H1 (cell line): ENCODE results near the gene METTL1. TPM values are rescaled to one million over a fixed set of nuclear protein-coding genes. Genes with fewer than 3 reads are reported as not detected.

Source experiments
- BACH1 ChIP-seq: IDR thresholded peaks from 2 replicates; pipeline ENCODE4 v1.6.1; 2012; ENCODE audit warnings: low read length, improper control_type of control experiment
- CEBPB ChIP-seq: IDR thresholded peaks from 2 replicates; pipeline ENCODE4 v1.6.1; 2012; ENCODE audit warnings: low read depth, low read length
- CHD1 ChIP-seq: IDR thresholded peaks from 2 replicates; pipeline ENCODE4 v1.6.1; 2012; ENCODE audit warnings: low read depth, low read length, improper control_type of control experiment
- CREB1 ChIP-seq: IDR thresholded peaks from 2 replicates; pipeline ENCODE4 v1.6.1; 2012; ENCODE audit warnings: inconsistent platforms
- CTBP2 ChIP-seq: IDR thresholded peaks from 2 replicates; pipeline ENCODE4 v1.7.0; 2011; ENCODE audit warnings: borderline replicate concordance, mild to moderate bottlenecking, moderate library complexity, mixed read lengths, low read length; ENCODE audit not compliant: insufficient read depth, insufficient read length
- CTCF ChIP-seq, 3 experiments: IDR thresholded peaks; 1 replicate in 2 of 3; 2 replicates in 1 of 3; pipeline versions ENCODE4 v1.5.1 to v1.6.1; 2011; ENCODE audit warnings: low read length in 3 of 3, mild to moderate bottlenecking in 3 of 3, inconsistent platforms in 2 of 3, low read depth in 1 of 3, moderate library complexity in 1 of 3; ENCODE audit not compliant: insufficient read depth in 1 of 3; ENCODE audit errors: control extremely low read depth in 1 of 3
- EP300 ChIP-seq, 2 experiments: IDR thresholded peaks; 1 replicate in 1 of 2; 2 replicates in 1 of 2; pipeline ENCODE4 v1.6.1; 2011 to 2012; ENCODE audit warnings: low read depth in 2 of 2, low read length in 2 of 2, mild to moderate bottlenecking in 2 of 2, borderline replicate concordance in 1 of 2, inconsistent platforms in 1 of 2, moderate library complexity in 1 of 2
- GTF2F1 ChIP-seq: IDR thresholded peaks from 2 replicates; pipeline ENCODE4 v1.6.1; 2012; ENCODE audit warnings: low read depth, low read length, improper control_type of control experiment, borderline replicate concordance
- KDM5A ChIP-seq: fragments of 200-600 bp; IDR thresholded peaks from 2 replicates; pipeline ENCODE4 v1.7.1; 2012; ENCODE audit warnings: mild to moderate bottlenecking, low read length, inconsistent platforms, mixed read lengths
- NANOG ChIP-seq: IDR thresholded peaks from 2 replicates; pipeline ENCODE4 v1.6.1; 2011; ENCODE audit warnings: low read length, low read depth, mild to moderate bottlenecking, inconsistent platforms; ENCODE audit not compliant: insufficient read depth, poor library complexity, severe bottlenecking
- NRF1 ChIP-seq: IDR thresholded peaks from 2 replicates; pipeline ENCODE4 v1.6.1; 2011; ENCODE audit warnings: mild to moderate bottlenecking, low read depth, low read length, improper control_type of control experiment
- POLR2AphosphoS5 ChIP-seq: IDR thresholded peaks from 2 replicates; pipeline ENCODE4 v1.6.1; 2011; ENCODE audit warnings: low read depth, low read length
- RBBP5 ChIP-seq: IDR thresholded peaks from 2 replicates; pipeline ENCODE4 v1.7.1; 2012; ENCODE audit warnings: low read depth, mild to moderate bottlenecking, inconsistent platforms, low read length, moderate library complexity, borderline replicate concordance
- SIN3A ChIP-seq, 2 experiments: IDR thresholded peaks in 1 of 2; conservative IDR thresholded peaks in 1 of 2; 2 replicates each; pipeline ENCODE4 v1.6.1; 2011 to 2012; ENCODE audit warnings: low read length in 2 of 2, improper control_type of control experiment in 1 of 2, low read depth in 1 of 2, mild to moderate bottlenecking in 1 of 2
- SIRT6 ChIP-seq: IDR thresholded peaks from one replicate; pipeline ENCODE4 v1.7.1; 2012; ENCODE audit warnings: low read length, inconsistent platforms
- SIX5 ChIP-seq: IDR thresholded peaks from 2 replicates; pipeline ENCODE4 v1.6.1; 2011; ENCODE audit warnings: mild to moderate bottlenecking, low read depth, low read length
- SP4 ChIP-seq: IDR thresholded peaks from 2 replicates; pipeline ENCODE4 v1.6.1; 2012; ENCODE audit warnings: low read length, inconsistent platforms
- SUZ12 ChIP-seq: fragments of 200-600 bp; sonication (generic); IDR thresholded peaks from 2 replicates; pipeline ENCODE4 v1.6.1; 2012; ENCODE audit warnings: mild to moderate bottlenecking, inconsistent platforms, low read length, moderate library complexity, mixed read lengths
- polyA plus RNA-seq, 7 experiments: library from polyadenylated mRNA; depleted of rRNA in 3 of 7; stranded (reverse) in 5 of 7; unstranded in 2 of 7; fragments of >200 nt in 5 of 7; fragments of 200-250 nt in 2 of 7; gene quantifications; 1 replicate in 5 of 7; 2 replicates in 1 of 7; 4 replicates in 1 of 7; pipeline versions ENCODE4 v1.2.1 to v1.2.3, GENCODE V29; 2011 to 2013; ENCODE audit warnings: missing spikeins in 2 of 7, mixed read lengths in 2 of 7
- total RNA-seq: library from RNA; stranded (reverse); fragmentation: NEBNext Ultra II Directional; extraction: Animal tissue kit (Norgen Biotek cat#: 25700); gene quantifications from 2 replicates; pipeline ENCODE4 v1.2.1, GENCODE V29; 2021
- TF ChIP-seq, protein P1 (sequence below): IDR thresholded peaks from 2 replicates; pipeline ENCODE4 v1.6.1; 2011; ENCODE audit warnings: low read length, improper control_type of control experiment
- TF ChIP-seq, protein P2 (sequence below): IDR thresholded peaks from 2 replicates; pipeline ENCODE4 v1.6.1; 2012; ENCODE audit warnings: inconsistent platforms

The METTL1 gene
- total and polyA plus RNA-seq, 2 of the 8 experiments (the other 6 are each of a cell fraction or from before 2014, with no cell fraction given): 40.5 to 46.0 TPM

DNA sequence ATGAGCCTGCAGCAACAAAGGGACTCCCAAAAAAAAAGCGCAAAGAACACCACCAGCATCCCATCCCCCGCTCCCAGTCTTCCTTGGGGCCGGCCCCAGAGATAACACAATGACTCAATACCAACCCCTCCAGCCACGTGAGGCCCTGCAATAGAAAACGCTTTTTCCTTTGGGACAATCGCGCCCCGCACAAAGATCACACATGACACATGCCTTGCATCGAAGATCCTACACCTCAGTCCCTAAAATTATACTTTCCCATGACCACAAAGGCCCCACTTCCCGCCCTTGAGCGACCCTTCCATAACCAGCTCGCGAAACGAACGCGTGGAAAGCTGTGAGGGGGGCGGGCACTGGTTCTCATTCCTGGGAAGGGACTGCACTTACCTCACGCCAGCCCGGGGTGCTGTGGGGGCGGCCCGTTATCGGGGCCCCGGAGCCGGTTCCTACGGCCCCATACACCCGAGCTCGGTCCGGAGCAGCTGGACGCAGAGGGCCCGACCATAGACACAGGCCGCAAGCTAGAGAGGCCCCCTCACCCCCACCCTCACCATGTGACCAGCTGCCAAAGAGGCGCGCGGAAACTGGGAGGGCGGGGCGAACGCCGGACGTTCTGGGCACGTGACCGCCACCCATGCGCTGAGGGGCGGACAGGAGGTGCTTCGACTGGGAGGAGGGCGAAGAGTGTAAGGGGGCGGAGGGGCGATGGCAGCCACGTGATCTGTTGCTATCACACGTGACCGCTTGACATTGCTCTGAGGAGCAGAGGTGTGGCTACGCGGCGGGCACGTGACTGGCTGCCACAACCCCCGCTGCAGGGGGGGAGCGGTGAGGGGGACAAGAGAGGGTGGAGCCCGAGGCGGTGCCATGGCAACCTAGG is 19.9 kb downstream of the METTL1 start, which contains the start of gene CDK4 (continued):
- TF ChIP-seq CTCF (IDR thresholded peaks at IDR 0.05; ENCODE audit: control extremely low read depth in 1 of 3, insufficient read depth in 1 of 3, low read depth in 1 of 3, low read length in 3 of 3): no peak
- peak; percentile 66; the same call in 1 of the 2 replicates for TF ChIP-seq GTF2F1
- TF ChIP-seq SIRT6: no peak
- TF ChIP-seq CREB1: peak; percentile 80
- TF ChIP-seq RBBP5: no peak
- TF ChIP-seq KDM5A: no peak
- no peak for TF ChIP-seq SUZ12
- TF ChIP-seq POLR2AphosphoS5: no peak
- TF ChIP-seq CEBPB: no peak
- TF ChIP-seq SP4: peak; percentile 97
- TF ChIP-seq CHD1: 0 out of 2 replicates have a peak, but pooled peaks have one; percentile 54
- no peak for TF ChIP-seq SIX5
- TF ChIP-seq NANOG: no peak
- no peak for TF ChIP-seq BACH1
- peak in 1 of 2 experiments; percentile 76; a peak in 1 of 3 replicates for TF ChIP-seq EP300 (IDR thresholded peaks at IDR 0.05; ENCODE audit: borderline replicate concordance in 1 of 2, low read depth in 2 of 2, low read length in 2 of 2)
- TF ChIP-seq NRF1: peak; percentile 29; the same call in 1 of the 2 replicates
- TF ChIP-seq, protein P1, sequence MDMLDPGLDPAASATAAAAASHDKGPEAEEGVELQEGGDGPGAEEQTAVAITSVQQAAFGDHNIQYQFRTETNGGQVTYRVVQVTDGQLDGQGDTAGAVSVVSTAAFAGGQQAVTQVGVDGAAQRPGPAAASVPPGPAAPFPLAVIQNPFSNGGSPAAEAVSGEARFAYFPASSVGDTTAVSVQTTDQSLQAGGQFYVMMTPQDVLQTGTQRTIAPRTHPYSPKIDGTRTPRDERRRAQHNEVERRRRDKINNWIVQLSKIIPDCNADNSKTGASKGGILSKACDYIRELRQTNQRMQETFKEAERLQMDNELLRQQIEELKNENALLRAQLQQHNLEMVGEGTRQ: peak; percentile 100
- TF ChIP-seq, protein P2, sequence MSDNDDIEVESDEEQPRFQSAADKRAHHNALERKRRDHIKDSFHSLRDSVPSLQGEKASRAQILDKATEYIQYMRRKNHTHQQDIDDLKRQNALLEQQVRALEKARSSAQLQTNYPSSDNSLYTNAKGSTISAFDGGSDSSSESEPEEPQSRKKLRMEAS: peak; percentile 99
- peak; percentile 56 for TF ChIP-seq CTBP2
- peak; percentile 84 to 98; a peak in 3 of 4 replicates for TF ChIP-seq SIN3A (conservative IDR thresholded peaks at IDR 0.05 in 1 of 2, IDR thresholded peaks at IDR 0.05 in 1 of 2; ENCODE audit: low read depth in 1 of 2, low read length in 2 of 2)
